Measurements from ENCODE around the gene STK11.

The STK11 gene

DNA sequence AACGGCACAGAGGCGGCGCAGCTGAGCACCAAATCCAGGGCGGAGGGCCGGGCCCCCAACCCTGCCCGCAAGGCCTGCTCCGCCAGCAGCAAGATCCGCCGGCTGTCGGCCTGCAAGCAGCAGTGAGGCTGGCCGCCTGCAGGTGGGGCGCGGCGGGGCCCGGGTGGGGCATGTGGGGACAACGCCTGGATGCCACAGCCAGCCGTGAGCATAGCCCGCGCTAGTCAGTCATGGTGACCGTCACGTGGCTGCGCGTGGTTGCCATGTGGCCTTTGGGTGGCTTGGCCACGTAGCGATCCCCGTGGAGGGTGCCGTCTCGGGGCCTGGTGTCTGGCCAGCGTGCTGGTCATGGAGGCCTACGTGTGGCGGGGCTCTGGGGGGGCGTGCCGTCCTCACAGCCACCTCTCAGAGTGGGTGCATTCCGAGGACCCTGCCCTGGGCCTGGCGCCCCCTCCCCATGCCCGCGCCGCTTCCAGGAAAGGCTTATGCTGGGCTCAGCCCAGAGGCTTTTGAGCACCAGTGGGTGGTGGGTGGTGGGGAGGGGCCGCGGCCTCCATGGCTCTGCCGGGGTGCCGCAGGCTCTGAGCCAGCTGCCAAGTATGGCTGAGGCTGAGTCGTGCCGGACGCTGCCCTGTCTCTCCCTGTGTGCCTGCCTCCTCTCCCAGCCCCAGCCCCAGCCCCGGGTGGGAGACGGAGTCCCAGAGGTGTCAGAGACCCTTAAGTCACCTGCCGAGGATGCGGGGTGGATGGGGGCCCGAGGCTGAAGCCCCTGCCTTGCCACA lies 21.1 kb downstream of the STK11 start:
- DNase-seq, result no peak

DNA sequence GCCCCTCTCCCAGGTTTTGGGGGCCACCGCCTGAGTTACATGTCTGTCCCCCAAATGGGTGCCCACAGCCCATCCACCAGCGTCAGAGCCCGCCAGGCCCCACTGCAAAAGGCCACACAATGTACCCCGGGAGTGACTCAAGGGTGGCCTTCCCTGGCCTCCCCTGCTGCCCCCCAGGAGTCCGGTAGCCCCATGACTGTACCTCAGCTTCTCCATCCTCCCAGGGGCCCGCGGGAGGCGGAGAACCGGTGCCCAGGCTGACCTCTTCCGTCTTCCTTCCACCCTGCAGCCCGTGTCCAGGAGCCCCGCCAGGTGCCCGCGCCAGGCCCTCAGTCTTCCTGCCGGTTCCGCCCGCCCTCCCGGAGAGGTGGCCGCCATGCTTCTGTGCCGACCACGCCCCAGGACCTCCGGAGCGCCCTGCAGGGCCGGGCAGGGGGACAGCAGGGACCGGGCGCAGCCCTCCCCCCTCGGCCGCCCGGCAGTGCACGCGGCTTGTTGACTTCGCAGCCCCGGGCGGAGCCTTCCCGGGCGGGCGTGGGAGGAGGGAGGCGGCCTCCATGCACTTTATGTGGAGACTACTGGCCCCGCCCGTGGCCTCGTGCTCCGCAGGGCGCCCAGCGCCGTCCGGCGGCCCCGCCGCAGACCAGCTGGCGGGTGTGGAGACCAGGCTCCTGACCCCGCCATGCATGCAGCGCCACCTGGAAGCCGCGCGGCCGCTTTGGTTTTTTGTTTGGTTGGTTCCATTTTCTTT lies 21.9 kb downstream of the STK11 start:
- no peak for DNase-seq

DNA sequence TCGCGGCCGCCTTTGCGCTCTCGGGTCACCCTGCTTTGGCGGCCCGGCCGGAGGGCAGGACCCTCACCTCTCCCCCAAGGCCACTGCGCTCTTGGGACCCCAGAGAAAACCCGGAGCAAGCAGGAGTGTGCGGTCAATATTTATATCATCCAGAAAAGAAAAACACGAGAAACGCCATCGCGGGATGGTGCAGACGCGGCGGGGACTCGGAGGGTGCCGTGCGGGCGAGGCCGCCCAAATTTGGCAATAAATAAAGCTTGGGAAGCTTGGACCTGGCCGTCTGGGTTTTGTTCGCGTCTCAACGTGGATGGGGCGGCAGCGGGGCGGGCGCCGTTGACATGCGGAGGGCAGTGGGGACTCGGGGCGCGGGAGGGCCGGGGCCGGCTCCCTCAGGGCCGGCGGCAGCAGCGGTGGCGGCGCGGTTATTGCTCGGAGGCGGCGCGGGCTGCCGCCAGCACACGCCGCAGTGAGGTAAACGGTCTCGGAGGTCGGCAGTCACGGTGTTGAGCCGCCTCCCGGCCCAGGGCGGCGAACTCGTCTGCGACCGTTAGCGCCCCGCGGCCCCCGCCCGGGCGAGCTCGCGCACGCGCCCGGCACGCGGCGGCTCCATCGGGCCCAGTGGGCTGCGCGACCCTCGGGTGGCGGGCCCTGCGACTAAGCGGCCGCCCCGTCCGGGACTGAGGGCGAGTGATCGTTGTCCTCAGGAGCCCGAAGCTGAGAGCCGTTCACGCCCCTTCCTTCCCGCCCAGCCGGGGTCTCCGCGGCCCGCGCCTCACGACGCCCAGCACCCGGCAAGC lies 22.8 kb downstream of the STK11 start:
- DNase-seq, result no peak

DNA sequence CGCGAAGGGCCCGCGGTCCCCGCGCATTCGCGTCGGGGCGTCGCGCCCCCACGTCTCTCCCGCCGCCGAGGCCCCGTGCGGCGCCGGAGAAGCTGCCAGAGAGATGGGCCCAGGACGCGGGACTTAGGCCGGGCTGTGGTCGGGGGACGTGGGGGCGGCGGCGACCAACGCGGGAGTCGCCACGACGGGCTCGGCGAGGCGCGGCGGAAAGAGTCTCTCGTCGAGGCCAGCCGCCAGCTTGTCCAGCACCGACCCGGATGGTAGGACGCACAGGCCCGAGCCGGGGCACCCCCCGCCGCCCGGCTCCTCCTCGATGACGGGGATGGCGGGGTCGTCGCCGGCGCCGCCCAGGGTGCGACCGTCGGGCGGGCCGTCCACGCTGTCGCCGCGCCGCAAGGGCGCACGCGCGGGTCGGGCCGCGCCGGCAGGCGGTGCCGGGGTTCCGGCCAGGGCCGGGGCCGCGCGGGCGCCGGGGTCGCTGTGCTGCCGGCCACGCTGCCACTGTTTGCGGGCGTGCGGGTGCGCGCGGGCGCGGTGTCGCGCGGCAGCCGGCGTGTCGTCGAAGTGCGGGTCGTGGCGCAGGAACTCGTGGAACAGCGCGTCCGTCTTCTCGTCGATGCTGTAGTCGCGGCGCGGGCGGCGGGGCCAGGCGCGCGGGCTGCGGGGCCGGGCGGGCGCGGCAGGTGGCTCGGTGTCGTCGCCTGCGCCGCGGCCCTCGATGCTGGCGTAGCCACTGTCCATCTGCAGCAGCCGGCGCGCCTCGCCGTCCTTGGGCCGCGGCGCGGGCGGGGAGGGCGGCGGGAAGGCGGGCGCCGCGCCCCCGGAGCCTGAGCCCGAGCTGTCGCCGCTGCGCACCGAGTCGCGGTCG lies 23.7 kb downstream of the STK11 start:
- no peak for DNase-seq

DNA sequence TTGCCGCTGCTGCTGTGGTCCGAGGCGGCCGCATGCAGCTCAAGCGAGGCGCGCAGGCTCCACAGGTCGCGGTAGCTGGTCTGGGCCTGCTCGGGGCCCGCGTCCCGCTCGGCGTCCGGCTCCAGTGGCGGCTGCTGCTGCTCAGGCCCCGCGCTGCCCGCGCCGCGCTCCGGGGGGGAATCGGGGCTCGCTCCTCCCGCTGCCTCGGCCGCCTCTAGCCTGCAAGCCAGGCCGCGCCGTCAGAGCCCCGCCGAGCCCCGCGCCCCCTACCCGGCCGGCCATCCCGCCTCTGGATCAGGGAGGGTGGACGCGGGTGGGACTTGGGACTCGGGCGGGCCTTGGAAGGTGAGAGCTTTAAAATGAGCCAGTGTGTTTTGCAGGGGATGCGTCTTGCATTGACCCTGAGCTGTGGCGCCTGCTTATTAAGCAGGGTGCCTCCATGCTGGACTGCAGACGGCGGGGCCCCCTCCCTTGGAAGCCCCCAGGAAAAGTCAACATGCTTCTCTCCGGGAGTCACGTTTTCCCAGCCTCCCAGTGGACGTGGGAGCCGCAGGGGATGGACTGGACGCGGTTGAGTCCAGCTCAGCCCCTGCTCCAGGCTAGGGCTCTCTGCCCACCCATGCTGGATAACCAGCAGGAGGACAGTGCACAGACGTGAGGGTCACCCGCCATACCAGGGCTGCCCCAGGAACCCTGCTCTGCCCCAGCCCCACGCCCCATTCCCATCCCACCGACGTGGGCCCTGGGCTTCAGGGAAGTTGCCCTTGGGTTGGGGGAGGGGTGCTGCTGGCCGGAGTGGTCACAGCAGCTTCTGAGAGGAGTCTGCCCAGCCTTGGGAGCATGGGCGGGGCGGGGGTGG lies 24.6 kb downstream of the STK11 start:
- no peak for DNase-seq

DNA sequence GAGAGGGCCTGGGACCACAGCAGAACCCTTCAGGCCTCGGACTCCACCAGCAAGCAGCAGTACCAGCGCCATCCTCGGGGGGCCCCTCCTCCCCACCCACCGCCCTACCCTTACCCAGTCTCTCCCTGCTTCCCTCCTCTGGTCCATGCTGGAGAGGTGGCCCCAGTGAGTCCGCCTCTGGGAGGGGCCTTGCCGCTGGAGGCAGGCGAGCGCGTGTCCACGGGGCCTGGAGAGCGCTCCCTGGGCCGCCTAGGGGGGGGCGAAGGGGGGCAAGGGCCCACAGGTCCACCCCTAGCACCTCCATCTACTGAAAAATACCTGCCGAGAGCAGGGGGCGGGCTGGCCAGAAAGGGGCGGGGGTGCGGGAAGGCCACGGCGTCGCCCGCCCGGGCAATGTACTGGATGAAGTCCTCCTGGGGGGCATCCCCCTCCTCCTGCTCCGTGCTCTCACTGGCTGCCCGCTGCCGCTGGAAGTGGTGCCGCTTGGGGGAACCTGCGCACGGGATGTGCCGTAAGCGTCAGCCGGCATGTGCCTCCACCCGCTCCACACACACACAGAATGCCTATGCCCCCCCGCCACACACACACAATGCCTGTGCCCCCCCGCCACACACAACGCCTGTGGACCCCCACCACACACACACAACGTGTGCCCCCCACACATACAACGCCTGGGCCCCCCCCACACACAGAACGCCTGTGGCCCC lies 25.4 kb downstream of the STK11 start:
- no peak for DNase-seq

DNA sequence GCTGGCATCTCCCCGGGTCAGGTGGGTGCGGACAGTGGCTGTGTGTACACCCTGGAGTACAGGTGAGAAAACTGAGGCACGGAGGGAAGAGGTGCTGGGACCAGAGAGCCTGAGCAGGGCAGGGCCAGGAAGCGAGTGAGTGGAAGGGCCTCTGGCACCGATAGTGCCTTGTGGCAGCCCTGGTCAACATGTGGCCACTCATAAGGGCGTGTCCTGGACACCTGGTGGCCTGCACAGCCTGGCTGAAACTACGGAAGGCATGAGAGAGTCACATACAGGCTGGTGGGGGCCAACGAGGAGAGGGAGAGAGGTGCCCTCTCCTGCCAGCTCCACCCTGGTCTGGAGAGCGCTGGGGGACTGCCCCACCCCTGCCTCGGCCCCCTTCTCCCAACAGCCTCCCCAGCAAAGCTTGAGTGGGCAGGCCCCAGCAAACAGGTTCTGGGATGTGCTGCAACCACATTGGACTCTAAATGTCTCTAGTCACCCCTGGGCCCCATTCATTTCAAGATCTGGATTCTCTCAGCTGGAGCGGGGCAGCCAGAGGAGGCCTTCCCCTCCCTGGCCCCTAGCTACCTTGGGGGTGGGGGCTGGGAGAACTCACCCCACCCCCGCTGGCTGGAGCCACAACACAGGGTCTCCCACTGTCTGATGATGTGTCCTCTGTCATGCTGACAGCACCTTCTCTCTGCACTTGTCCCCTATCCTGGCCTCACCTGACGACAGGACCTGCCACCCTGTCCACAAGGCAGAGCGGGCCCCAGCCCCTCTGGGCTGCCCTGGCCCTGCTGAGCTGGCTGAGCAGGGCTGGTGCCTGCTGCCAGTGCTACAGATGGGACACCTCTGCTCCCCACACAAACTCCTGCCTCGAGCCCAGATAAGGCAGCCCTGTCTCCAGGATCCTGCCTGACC lies 26.4 kb downstream of the STK11 start:
- no peak for DNase-seq

DNA sequence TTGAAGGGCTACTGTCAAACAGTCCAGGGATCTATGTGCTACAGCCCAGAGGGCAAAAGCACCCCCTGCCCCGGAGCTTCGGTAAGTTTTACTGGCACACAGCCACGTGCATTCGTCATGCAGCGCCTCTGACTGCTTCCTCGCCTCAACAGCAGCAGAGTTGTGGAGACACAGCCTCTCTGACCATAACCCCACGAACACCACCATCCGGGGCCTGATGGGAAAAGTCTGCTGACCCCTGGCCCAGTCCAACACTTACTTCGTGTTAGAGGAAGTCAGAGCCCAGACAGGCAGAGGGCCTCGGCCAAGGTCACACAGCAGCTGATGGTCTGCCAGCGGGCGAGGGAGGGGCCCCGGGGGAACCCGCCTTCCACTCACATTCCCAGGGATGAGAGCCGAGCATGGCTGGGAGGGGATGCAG lies 27.1 kb downstream of the STK11 start:
- no peak for DNase-seq

DNA sequence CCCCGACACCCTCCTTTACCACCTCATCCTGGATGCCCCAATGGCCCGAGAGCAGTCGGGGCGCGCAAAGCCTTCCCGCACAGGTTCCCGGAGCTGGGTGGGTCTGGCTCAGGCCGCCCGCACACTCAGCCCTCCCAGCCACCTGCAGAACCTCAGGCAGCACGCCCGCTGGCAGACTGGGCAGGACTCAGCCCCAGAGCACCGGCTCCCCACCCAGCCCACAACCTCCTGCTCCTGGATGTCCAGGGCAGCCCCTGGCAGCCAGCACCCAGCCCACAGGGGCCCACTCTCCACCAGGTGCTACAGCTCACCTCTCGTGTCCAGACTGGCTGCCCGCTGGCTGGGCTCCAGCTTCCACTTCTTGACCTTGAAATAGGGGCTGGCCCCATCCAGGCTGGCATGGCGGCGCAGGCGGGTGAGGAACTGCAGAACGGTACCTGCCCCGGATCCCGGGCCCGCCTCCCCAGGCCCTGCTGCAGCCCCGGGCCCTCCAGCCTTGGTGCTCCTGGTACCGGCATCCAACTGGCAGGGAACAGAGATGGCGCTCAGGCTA lies 27.6 kb downstream of the STK11 start:
- DNase-seq, result no peak

DNA sequence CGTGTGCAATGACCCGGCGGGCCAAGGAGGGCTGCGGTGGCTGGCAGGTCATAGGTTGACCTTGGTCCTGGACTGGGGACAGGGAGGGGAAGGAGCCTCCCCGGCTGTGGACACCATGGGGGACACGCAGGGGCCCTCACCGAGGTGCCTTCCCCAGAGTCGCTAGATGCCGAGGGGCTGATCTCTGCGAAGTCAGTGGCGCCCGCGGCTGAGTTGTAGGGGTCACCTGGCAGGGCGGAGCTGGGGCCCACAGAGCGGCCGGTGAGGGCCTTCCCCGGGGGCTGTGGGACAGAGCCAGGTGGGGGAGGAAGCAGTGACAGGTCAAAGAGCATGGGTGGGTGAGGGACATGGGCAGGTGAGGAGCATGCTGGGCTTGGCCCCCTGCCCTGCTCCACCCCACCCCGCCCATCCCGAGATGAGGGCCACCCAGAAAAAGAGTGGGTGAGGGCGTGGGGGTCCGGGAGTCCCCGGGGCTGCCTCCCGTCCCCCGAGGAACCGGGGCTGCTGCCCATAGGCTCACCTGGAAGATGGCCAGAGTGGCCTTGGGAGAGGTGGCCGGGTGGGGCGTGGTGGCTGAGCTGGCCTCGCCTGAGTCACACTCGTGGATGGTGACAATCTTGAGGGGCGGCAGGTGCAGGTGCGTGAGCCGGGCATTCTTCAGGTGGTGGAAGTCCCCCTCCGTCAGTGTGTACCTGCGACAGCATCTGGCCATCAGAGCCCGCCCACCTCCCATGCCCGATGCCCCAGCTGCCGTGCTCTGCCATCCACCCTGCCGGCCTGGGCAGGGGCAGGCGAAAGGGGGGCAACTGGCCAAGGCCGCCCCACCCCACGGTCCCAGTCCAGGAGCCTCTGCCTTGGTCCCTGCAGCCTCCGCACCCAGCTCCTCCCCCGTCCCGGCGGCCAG lies 28.7 kb downstream of the STK11 start:
- no peak for DNase-seq

DNA sequence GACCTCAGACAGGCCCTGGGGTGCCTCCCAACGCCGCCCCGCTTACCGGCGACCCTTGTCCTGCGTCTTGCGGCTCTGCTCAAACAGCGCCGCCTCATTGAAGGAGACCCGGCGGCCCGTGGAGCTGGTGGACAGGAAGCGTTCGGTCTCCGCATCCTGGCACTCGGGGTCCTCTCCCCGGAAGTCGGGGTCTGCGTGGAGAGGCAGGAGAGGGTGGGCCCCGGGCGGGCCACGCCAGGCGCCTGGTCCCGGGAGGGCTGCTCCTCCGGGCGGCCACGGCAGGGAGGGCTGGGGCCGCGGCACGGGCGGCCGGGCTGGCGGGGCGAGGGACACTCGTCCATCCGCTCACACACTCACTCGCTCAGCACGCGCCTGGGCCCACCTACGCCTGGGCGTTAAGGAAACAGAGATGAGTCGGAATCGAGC lies 29.4 kb downstream of the STK11 start:
- DNase-seq, result no peak

DNA sequence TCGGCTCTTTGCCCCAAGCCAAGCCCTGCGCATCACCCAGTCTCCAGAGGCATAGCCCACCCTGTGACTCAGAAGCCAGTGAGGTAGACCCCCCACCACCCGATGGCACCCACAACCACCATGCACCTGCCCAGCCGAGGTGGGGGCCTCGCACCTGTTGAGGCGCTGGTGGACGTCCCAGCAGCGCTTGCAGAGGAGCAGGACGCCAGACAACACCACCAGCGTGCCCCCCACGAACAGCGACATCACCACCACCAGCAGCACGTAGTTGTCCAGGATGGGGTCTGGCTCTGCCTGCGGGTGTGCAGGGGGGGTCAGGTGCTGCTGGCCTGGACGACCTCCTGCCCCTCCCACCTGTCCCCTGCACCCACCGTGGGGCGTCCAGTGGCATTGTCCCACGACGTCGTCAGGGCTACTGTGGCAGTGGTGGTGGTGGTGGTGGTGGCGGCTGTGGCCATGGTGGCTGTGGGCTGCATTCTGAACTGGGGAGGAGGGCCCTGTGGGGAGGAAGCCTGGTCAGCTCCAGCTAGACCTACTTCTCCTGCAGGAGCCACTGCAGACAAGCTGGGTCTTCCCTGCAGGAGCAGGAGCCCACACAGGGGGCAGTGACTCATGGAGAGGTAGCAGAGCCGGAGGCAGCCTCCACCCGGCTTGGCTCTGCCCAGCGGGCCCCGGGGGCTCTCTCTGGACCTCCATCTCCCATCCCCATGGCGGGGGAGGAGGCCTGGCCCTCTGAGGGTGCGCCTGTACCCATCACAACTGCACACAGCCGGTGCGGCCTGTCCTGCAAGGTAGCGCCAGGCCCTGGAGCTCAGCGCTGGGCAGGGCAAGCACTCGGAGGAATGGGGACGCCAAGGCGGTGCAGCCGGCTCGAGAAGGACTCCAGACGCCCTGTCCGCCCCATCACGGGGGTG lies 30.3 kb downstream of the STK11 start:
- no peak for DNase-seq

DNA sequence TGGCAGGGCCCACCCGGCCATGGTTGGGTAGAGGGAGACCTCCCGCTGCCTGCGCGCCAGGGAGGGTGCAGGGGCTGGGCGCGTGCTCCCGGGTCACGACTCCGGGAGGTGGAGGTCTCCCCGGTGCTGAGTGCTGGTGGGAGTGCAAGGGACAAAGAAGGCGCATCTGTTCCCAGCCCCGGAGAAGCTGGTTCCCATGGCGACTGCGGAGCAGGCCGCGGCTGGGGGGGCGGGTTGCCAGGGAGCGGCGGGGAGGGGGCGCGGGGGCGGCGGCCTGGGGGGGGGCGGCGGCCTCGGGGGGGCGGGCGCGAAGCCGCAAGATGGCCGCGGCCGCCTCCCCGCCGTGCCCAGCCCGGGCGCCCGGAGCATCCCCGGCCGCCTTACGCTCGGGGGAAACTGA lies 31.0 kb downstream of the STK11 start:
- DNase-seq, result no peak

DNA sequence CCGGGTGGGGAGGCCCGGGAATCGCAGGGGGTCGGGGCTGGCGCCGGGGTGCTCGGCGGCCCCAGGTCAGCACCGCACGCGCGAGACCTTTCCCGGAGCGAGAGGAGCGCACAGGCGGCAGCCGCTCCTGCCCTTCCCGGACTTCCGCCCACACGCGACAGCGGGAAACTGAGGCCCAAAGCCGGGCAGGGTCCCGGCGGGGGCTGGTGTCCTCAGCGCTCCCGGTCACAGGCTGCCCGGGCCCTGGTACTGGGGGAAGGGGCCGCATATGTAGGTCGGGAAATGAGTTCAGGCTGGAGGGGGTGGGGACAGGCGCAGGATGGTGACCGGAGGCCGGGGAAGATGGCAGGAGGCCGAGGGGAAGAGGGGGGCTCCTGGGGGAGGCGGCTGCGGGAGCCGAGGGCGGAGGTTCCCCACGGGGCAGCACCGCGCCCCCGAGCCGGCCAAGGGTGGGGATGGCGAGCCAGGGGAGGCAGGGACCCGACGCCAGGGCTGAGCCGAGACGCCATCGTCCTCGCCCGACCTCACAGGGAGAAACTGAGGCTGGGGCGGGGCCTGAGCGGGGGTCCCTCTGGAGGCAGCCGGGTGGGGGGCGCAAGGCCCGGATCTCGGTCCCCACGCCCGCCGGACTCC lies 31.6 kb downstream of the STK11 start:
- no peak for DNase-seq

DNA sequence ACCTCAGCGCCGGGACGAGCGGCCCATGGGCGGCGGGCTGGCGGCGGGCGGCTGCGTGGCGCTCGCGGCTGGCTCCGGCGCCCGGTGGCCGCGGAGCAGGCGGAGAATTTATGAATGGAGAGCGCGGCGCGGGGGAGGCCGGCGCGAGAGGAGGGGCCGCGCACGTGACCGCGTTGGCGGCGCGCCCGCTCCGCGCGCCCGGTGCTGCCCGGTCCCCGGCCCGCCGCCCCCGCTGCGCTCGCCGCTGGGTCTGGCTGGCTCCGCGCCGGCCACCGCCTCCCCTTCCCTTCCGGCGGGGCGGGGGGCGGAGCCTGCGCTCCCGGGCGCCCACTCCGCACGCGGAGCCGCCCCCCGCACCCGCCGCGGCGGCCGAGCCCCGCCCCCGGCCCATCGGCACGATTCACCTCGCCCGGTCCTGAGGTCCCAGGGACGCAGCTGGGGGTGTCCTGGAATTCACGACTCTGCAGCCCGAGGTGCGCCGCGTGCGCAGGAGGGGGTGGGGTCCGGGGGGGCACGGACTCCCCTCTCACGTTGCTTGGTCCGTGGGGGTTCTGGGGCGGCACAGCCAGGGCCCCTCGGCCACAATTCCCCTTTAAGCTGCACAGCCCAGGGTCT lies 32.3 kb downstream of the STK11 start, which contains the start of gene CBARP:
TSS of gene CBARP (minus strand) at position 252 of the 615 bp plus-strand sequence. CDS start 1,905 bp downstream, outside the sequence.
- DNase-seq, result peak in 1 of 2 donors; percentile 40
